HL-60 (cell line): ENCODE data around the gene TDRKH.

ENCODE experiments used
- CTCF ChIP-seq: IDR thresholded peaks from one replicate; pipeline ENCODE4 v1.5.1; 2011; ENCODE audit warnings: low read length, control low read depth, inconsistent platforms; ENCODE audit not compliant: insufficient read depth
- POLR2AphosphoS5 ChIP-seq: IDR thresholded peaks from 2 replicates; pipeline ENCODE4 v1.6.1; 2012; ENCODE audit warnings: low read depth

GRCh38 chr1:151830055-151830454 is 39.8 kb upstream of the TDRKH start:
- TF ChIP-seq CTCF (no peak), POLR2AphosphoS5 (no peak)
